Activated T-cell treated with anti-CD3 and anti-CD28 coated beads for 48 hours (primary cell): ENCODE results near the gene NPAS2.

Experiments
- DNase-seq: peaks from one replicate; pipeline ENCODE4 v3.0.0-alpha.2; 2020; ENCODE audit warnings: low read depth

NPAS2 gene

DNA sequence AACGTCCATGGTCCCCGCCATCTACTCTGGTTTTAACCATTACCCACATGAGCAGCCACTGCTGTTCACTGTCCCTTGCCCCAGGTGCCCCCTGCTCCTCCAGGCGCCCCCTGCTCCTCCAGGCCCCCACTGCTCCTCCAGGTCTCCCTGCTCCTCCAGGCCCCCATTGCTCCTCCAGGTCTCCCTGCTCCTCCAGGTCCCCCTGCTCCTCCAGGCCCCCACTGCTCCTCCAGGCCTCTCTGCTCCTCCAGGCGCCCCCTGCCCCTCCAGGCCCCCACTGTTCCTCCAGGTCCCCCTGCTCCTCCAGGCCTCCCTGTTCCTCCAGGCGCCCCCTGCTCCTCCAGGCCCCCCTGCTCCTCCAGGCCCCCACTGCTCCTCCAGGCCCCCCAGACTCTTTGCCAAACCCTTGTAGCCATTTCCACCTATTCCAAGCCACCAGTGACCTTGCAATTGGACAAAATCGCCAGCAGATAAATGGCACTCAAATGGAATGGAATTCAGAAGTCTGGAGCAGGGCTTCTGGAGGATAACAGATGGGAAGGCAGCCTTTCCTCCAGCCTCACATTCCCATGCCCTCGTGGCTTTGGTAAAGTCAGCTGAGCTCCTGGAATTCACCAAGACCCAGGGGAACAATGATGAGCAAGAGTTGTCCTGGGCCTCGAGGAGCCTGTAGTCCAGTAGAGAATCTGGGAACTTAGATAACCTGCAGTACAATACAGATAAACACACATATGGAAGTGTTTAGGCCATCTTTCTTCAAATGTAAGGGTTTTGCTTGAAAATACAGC is 168.9 kb downstream of the NPAS2 start:
- no peak for DNase-seq

DNA sequence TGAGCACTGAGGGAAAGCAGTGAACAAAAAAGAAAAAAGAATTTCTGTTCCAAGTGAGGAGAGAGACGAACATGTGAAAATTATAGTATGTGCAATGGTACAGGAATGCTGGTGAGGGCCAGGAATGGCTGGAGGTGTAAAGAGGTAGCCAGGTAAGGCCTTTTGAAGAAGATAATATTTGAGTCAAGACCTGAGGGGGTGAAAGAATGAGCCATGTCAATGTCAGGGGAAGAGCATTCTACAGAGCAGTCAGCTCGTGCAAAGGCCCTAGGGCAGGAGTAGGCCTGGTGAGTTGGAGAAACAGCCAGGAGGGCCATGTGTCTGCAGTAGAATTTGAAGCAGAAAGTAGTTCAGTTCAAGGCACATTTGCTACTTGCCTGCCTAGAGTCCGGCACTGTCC is 169.7 kb downstream of the NPAS2 start:
- no peak for DNase-seq

DNA sequence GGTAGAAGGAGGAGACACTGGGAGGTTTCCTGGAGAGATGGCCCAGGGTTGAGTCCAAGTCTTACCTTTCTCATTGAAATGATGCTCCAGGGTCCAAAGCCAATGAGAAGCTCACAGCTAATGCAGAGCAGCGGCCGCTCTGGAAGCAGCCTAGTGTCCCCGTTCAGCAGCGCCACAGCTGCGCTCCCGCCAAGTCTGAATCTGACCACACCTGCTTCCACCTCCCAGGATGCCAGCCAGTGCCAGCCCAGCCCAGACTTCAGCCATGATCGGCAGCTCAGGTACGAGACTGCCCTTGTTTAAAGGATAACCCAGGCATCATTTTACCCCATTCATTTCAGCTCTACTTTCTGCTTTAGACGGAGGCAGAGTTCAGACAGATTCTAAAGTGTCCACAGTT is 170.2 kb downstream of the NPAS2 start:
- no peak for DNase-seq

DNA sequence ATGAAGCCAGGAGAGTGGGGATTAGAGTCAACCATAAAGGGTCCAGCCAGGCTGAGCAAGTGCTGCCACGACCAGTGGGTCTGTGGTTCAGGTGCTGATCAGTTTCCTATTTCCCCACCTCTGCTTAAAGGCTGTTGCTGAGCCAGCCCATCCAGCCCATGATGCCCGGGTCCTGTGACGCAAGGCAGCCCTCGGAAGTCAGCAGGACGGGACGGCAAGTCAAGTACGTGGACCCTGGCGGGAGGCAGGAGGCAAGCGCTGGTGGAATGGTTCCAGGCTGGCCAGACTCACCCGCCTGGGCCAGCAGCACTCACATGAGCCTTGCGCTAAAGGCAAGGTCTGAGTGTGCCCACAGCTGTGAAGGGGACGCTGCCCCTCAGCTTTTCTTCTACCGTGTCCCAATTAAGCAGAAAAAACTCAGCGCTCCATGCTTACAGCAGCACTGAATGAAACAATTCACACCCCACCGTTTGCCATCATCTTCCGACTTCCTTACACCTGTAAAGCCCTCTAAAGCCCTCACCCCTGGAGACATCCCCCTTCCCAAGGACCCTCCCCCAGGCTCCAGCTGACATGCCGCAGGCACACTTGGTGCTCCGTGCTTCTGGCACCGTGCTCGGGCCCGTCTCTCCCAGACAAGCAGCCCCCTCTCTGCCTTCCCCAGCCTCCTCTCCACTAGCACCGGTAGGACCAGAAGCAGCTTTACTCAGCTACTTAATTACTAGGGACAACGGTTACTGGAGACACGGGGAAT is 170.9 kb downstream of the NPAS2 start:
- DNase-seq = no peak

DNA sequence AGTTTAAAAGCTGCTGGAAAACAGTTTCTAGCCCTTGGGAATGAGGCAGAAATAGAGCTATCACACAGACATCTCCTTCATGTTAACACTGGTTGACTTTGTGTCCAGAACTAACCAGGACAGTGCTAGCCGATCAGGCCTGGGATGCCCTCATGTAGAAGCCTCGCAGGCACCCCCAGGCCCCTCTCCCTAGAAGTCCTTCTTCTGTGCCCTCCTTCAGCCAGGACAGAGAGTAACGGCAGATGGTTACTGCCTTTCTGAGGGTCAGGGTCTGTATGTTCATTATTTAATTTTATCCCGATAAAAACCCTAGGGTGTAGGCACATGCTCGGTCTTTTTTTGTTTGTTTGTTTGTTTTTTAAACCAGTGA is 171.4 kb downstream of the NPAS2 start:
- DNase-seq = no peak

DNA sequence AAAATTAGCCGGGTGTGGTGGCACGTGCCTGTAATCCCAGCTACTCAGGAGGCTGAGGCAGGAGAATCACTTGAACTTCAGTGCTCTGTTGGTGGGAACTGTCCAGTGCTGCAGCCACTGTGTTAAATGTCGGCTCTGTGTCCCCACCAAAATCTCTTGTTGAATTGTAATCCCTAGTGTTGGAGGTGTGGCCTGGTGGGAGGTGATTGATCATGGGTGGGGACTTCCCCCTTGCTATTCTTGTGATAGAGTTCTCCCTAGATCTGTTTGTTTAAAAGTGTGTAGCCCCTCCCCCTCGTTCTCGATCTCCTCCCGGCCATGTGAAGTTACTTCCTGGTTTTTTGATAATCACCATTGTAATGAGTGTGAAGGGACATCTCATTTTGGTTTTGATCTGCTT is 172.3 kb downstream of the NPAS2 start:
- no peak for DNase-seq

DNA sequence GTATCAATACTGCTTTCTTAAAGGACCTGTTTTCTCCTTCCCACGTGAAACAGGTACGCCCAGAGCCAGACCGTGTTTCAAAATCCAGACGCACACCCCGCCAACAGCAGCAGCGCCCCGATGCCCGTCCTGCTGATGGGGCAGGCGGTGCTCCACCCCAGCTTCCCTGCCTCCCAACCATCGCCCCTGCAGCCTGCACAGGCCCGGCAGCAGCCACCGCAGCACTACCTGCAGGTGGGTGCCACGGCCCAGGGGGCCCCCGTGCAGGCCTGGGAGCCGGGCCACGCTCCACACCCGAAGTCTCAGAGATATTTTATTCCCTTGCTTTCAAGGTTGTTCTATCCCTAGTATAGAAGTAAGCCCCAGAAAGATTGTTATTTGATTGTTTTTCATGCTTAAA is 173.4 kb downstream of the NPAS2 start:
- no peak for DNase-seq

DNA sequence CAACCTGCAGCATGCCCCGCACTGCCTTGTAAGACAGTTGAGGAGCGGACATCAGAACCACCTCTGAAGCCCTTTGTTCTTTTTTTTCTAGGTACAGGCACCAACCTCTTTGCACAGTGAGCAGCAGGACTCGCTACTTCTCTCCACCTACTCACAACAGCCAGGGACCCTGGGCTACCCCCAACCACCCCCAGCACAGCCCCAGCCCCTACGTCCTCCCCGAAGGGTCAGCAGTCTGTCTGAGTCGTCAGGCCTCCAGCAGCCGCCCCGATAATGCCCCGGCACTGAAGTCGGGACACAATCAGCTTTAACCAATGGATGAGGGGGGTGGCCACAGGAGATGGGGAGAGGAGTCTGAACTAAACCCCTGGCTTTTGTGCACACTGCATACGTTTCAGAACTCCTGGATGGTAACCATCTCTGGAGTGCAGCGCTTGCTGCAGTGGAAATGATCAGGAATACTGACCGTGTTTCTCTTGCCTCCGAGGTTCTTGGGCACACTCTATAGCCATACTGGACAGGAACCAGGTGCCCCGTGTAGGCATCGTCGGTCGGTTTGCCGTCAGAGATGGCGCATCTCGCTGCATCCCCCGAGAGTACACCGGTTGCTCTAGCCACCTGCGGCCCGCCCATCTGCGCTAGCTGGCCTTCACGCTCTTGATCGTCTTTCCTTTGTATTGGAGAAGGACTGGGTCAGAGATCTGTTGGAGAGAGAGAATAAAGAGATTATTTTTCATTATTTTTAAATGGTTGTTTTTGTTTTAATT is 175.6 kb downstream of the NPAS2 start:
- no peak for DNase-seq

DNA sequence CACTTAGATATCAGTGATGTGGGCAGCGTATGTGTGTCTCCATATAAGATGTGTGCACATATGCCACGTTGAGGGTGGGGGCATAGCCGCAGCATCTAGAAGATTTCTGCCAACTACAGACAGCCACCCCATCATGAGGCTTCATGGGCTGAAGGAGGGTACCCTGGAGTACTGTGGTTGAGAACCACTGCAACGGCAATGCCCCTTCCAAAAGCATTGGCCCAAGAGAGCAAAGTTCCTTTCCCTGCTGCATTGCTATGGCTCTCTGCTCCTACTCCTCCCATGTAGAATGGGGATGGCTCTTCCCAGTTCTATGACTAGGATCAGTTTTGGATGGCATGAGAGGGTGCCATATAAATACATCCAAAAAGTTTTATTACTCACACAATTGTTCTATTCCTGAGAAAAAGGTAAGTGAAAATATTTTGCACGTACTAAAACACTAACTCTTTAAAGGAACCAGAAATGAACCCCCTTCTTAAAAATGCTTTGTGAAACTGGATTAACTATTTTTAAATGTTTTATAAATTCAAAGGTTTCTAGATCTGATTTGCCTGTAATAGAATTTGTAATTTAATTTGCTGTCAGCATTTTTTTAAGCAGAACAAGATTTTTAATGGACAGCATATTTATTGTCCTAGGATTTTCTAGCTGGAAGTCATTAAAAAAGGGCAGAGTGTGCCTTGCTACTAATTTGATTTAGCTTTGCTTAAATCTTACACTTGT is 177.7 kb downstream of the NPAS2 start:
- DNase-seq = no peak

DNA sequence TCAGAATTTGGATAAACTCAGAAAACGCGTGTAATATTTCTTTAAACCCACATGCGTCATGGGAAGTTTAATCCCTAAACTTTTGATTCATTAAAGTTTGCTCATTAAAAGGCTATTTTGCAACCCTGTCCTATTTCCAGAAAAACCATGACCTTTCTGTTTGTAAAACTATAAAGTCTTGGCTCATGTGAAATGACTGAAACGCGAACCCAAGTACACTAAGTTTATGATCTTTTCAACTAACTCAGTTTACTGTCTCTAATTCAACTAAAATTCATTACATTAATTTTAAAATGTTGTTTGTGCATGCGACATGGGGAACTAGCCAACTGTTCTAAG is 178.3 kb downstream of the NPAS2 start:
- DNase-seq = no peak

DNA sequence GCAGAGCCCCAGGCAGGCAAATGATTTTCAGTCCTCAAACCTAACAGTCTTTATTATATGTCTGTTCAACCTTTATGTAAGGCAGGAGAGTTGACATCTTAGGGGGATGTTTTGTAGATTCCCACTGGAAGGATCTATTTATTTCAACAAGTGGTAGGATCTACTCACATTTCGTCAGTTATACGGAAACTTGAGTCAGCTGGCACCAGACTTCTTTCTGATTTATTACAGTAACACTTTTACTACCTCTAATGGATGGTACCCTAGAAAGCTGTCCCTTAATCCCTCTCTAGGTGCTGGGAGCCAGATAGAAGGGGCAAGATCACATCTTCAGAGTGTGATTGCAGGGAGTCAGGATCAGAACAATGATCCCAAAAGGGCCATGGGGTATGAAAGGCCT is 180.1 kb downstream of the NPAS2 start:
- no peak for DNase-seq

DNA sequence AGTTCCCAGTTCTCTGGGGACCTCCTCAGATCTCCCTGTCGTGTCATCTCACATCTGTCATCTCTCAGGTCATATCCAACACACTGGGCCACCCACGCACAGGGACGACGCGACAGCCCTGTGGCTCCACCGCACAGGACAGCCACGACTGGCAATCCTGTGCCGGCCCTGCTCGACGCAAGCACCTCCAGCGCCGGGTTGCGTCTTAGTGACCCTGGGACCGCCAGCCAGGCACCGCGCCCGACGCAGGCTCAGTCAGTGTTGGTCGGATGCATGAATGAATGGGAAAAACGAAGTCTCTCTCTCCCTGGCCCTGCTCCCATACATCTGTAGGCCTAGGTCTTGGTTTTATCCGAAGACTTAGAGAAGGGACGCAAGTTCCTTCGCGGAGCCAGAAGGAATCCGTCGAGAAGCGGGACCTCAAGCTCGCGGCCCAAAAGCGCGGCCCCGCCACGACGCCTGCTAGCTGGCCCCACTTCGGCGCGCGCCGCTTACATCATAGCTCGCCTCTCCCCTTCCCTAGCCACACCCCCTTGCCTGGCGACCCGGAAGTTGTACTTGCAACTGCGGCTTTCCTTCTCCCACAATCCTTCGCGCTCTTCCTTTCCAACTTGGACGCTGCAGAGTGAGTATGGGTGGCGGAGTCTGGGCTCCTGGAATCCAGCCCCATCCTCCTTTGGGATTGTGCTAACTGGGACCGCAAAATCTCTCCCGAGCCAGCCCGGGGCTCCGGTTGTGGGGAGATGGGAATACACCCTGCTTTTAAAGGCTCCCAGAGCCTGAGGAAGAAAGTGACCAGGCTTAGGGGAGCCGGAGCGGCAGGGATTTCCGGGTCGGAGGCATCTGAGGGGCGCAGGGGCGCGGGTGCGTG is 182.0 kb downstream of the NPAS2 start, which contains the start of gene RPL31:
RPL31 (plus strand) TSS at position 599 of the 871 bp plus-strand sequence. CDS start 413 bp downstream, outside the sequence.
- peak; percentile 94 for DNase-seq

DNA sequence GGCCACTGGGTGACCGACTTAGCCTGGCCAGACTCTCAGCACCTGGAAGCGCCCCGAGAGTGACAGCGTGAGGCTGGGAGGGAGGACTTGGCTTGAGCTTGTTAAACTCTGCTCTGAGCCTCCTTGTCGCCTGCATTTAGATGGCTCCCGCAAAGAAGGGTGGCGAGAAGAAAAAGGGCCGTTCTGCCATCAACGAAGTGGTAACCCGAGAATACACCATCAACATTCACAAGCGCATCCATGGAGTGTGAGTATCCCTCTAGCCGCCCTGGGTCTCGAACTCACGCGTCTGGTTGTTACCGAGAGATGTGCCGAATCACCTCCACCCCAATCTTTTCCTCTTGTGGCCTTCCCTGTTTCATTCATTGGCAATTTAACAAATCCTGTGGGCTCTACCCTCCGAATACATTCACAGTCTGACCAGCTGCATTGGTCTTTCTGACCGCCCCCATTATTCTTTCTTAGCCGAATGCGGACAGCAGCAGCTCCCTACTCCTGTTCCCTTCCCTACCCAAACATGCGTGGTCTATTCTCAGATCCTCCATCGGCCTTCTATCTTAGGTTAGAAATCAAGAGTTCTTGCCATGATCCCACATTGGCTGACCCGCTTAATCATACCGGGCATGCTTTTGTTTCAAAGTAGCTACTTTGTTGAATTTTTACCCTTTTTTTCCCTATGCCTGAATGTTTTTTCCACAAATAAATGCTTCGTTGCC is 182.8 kb downstream of the NPAS2 start:
- no peak for DNase-seq

DNA sequence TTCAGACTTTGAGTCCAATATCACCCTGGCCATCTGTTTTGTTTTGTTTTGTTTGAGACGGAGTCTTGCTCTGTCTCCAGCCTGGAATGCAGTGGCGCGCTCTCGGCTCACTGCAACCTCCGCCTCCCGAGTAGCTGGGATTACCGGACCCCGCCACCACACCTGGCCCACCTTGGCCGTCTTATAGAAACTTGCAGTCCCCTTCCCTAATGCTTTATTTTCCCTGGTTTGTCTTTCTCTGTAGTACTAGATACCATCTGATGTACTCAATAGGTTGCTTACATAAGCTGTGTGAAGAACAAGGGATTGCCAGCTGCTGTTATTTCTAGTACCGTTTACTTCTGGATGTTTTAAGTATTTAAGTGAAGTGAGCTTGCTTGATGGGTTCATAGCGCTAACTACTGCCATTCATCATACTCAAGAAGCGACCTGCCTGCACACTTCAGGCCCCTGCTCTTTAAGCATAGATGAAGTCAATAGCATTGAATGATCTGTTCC is 183.4 kb downstream of the NPAS2 start:
- DNase-seq = no peak

DNA sequence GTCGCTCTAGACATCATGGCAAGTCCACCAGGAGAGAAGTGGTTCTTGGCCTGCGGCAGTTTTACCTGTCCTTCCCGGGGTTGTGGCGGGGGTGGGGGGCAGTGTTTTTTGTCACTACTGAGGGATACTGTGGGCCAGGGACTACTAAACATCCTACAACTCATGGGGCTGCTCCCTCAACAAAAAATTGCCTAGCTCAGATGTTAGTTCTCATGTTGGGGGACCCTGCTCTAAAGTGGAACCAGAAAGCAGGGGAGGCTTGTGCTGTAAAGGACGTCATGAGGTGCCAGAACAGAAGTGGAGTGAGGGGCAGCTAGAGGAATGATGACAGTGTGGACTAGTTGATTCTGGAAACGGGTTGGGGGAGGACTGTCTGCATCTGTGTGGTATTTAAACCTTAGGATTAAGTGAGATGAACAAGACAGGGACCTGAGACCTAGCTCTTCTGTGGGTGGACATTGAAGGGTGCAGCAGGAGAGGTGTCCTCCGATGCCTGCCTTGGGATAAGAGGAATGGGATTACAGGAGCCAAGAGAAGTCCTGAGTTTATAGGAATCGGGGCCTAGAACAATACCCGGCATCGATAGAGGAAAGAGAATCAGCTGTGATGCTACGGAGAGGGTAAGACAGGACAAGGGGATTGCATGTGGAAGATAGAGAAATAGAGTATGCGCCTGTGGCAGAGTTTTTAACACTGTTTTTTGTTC is 184.8 kb downstream of the NPAS2 start:
- no peak for DNase-seq

DNA sequence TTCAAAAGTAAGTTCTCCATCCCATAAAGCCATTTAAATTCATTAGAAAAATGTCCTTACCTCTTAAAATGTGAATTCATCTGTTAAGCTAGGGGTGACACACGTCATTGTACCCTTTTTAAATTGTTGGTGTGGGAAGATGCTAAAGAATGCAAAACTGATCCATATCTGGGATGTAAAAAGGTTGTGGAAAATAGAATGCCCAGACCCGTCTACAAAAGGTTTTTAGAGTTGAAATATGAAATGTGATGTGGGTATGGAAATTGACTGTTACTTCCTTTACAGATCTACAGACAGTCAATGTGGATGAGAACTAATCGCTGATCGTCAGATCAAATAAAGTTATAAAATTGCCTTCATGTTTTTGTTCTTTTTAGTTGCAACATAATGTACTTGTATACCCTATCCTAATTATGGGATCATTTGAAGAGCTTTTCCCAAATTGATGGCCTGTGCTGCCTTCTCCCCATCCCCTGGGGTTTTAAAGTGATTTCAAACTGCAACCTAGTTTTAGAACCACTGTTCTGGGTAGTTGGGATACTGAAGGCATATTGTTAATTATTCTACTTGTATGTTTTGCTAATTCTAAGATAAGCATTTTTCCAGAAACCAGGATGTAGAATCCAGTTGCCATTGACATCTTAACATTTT is 186.3 kb downstream of the NPAS2 start:
- DNase-seq = no peak

DNA sequence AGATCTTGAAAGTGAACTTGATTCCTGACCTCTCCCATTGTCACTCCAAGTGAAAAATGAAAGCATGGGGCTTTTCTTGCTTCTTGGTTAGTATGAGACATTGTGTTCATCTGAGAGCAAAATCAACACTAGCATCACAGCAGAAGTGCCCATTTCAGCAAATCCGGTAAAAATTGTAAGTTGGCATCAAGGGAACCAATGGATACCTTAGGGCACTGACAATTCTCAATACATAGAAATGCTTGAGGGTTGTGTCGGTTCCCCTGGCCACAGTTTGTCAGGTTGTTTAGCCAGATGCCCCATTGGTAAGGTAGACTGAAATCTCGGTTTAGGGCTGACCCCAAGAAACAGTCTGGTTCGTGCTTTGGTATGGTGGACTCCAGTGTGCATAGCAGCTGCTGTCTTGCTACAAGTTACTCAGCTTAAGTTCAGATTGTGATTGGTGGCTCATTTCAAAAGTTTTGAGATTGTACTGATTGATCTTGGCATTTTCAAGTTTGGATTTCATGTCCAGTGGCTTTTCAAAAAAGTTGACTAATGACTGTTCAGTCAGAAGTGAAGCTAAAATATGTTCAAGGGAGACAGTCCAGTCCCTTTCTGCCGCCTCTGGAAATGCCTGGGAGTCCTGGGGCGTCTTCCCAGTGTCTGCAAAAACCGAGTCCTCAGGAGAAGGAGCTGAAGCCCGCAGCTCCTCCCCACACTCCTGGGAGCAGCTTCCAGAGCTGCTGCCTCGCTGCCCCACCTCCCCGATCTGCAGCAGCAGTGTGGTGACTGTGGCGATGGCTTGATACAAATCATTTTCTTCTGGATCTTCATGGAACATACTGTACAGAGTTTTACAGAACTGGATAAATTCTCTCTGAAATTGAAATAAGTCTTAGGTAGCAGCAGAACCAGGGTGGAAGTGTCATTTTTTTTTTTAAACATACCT is 187.7 kb downstream of the NPAS2 start:
- DNase-seq = no peak

DNA sequence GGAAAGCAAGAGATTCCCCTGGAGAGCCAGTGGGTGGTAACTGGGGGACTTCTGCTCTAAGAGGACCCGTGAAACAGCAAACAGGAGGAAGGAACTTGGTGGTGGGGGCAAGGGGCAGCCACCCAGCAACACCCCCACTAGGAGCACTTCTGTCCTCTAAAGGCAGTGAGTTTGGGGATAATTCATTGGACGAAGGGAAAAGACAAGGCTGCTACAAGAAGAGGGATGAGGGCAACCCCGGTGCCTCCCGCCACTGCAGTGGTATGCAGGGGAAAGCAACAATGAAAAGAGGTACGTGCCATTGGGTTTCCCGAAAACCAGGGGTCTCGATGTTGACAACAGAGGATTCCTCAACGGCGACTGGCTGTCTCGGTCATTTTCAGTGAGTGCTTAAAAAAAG is 191.2 kb downstream of the NPAS2 start:
- no peak for DNase-seq
